CD14-positive monocyte (primary cell): ENCODE data around the gene SUSD1. TPM values are rescaled to one million over a fixed set of nuclear protein-coding genes. Genes with fewer than 3 reads are reported as not detected.

Experiments
- DNase-seq, 3 donors: peaks; one replicate each; pipeline ENCODE4 v3.0.0-alpha.2; 2011 to 2022
- H2AFZ ChIP-seq: 2 replicates; pipeline ENCODE4 v1.6.0; 2012; ENCODE audit warnings: mild to moderate bottlenecking, low read depth, low read length, inconsistent platforms; ENCODE audit not compliant: insufficient read depth, poor library complexity, severe bottlenecking
- H3K27ac ChIP-seq, 2 donors: 1 replicate in 1 of 2; 2 replicates in 1 of 2; pipeline ENCODE4 v1.5.1; 2012 to 2013; ENCODE audit warnings: low read length in 2 of 2, control low read depth in 1 of 2, inconsistent platforms in 1 of 2, low read depth in 1 of 2, mild to moderate bottlenecking in 1 of 2
- H3K27me3 ChIP-seq, 2 donors: one replicate each; pipeline versions ENCODE4 v1.6.0 to v1.6.1; 2011 to 2013; ENCODE audit warnings: low read length in 2 of 2; ENCODE audit not compliant: control insufficient read depth in 2 of 2, insufficient read depth in 2 of 2
- H3K36me3 ChIP-seq, 2 donors: replicated peaks in 1 of 2; 1 replicate in 1 of 2; 2 replicates in 1 of 2; pipeline versions ENCODE4 v1.5.1 to v1.6.1; 2012 to 2013; ENCODE audit warnings: low read length in 2 of 2, control low read depth in 1 of 2, inconsistent platforms in 1 of 2, mild to moderate bottlenecking in 1 of 2; ENCODE audit not compliant: insufficient read depth in 2 of 2, control insufficient read depth in 1 of 2
- H3K4me1 ChIP-seq, 2 donors: 1 replicate in 1 of 2; 2 replicates in 1 of 2; pipeline versions ENCODE4 v1.5.1 to v1.6.1; 2012 to 2013; ENCODE audit warnings: low read length in 2 of 2, control low read depth in 1 of 2, inconsistent platforms in 1 of 2, mild to moderate bottlenecking in 1 of 2, moderate library complexity in 1 of 2; ENCODE audit not compliant: insufficient read depth in 2 of 2, control insufficient read depth in 1 of 2
- H3K4me2 ChIP-seq: replicated peaks from 2 replicates; pipeline ENCODE3; 2012; ENCODE audit warnings: low read length, moderate library complexity, mild to moderate bottlenecking; ENCODE audit not compliant: poor library complexity, severe bottlenecking; ENCODE audit errors: extremely low read depth
- H3K4me3 ChIP-seq, 3 experiments: fragments of 200-600 bp in 1 of 3; sonication (generic) in 1 of 3; replicated peaks in 1 of 3; 1 replicate in 2 of 3; 2 replicates in 1 of 3; pipeline ENCODE4 v1.5.1; 2011 to 2013; ENCODE audit warnings: low read length in 3 of 3, mild to moderate bottlenecking in 3 of 3, control low read depth in 2 of 3, low read depth in 2 of 3, inconsistent platforms in 1 of 3, moderate library complexity in 1 of 3
- H3K79me2 ChIP-seq: 2 replicates; pipeline ENCODE4 v1.6.0; 2012; ENCODE audit warnings: mild to moderate bottlenecking, control low read depth, inconsistent platforms, low read length, moderate library complexity; ENCODE audit not compliant: insufficient read depth
- H3K9ac ChIP-seq: 2 replicates; pipeline ENCODE4 v1.6.0; 2017; ENCODE audit warnings: low read length, mild to moderate bottlenecking; ENCODE audit not compliant: insufficient read depth, poor library complexity, severe bottlenecking
- H3K9me3 ChIP-seq, 2 donors: replicated peaks in 1 of 2; 1 replicate in 1 of 2; 2 replicates in 1 of 2; pipeline versions ENCODE4 v1.5.1 to v1.6.1; 2012 to 2013; ENCODE audit warnings: low read length in 2 of 2, control low read depth in 1 of 2; ENCODE audit not compliant: control insufficient read depth in 1 of 2, insufficient read depth in 1 of 2
- H4K20me1 ChIP-seq: 2 replicates; pipeline ENCODE4 v1.6.0; 2012; ENCODE audit warnings: mild to moderate bottlenecking, low read length, control low read depth, moderate library complexity; ENCODE audit not compliant: insufficient read depth
- H3K27ac Mint-ChIP-seq, 7 donors: one replicate each; pipeline ENCODE4 v1.8.0; 2020; ENCODE audit warnings: mild to moderate bottlenecking in 7 of 7, mixed read lengths in 7 of 7, moderate library complexity in 6 of 7, inconsistent platforms in 2 of 7
- H3K27me3 Mint-ChIP-seq, 3 donors: one replicate each; pipeline ENCODE4 v1.8.0; 2021 to 2022; ENCODE audit warnings: low read depth in 3 of 3, mild to moderate bottlenecking in 3 of 3, mixed read lengths in 3 of 3, moderate library complexity in 3 of 3, inconsistent platforms in 1 of 3
- H3K36me3 Mint-ChIP-seq, 2 donors: one replicate each; pipeline ENCODE4 v1.8.0; 2020; ENCODE audit warnings: mixed read lengths in 2 of 2, inconsistent platforms in 1 of 2, mild to moderate bottlenecking in 1 of 2
- H3K4me1 Mint-ChIP-seq: one replicate; pipeline ENCODE4 v1.8.0; 2020; ENCODE audit warnings: mild to moderate bottlenecking, mixed read lengths
- H3K4me3 Mint-ChIP-seq, 2 donors: one replicate each; pipeline ENCODE4 v1.8.0; 2020; ENCODE audit warnings: mild to moderate bottlenecking in 2 of 2, mixed read lengths in 2 of 2, moderate library complexity in 1 of 2
- H3K9me3 Mint-ChIP-seq, 7 donors: one replicate each; pipeline ENCODE4 v1.8.0; 2020 to 2022; ENCODE audit warnings: mixed read lengths in 7 of 7, mild to moderate bottlenecking in 6 of 7, moderate library complexity in 6 of 7, inconsistent platforms in 2 of 7
- CTCF ChIP-seq: fragments of 200-600 bp; IDR thresholded peaks from one replicate; pipeline ENCODE4 v1.8.0; 2022; ENCODE audit warnings: antibody characterized with exemption, mild to moderate bottlenecking
- WGBS: methylation state at CpG from one replicate; pipeline ENCODE4 v1.1.5; 2013; ENCODE audit warnings: missing lambda C conversion rate; ENCODE audit not compliant: insufficient coverage; 5-methylcytosine and 5-hydroxymethylcytosine counted together
- intact Hi-C, 2 donors: fragments of 100-400 bp; cut with micrococcal nuclease; formaldehyde crosslinking; loops; one replicate each; pipeline versions ENCODE4 v1.15.0 to v1.15.1; 2023
- polyA plus RNA-seq, 3 donors: library from polyadenylated mRNA; depleted of rRNA in 1 of 3; unstranded in 2 of 3; stranded (reverse) in 1 of 3; fragments of 300-500 nt in 2 of 3; fragments of >200 nt in 1 of 3; fragmentation: Illumina TruSeq in 2 of 3; gene quantifications; 1 replicate in 2 of 3; 2 replicates in 1 of 3; pipeline ENCODE4 v1.2.3, GENCODE V29; 2012 to 2021

SUSD1 gene
- polyA plus RNA-seq, 3 donors = 29.1 to 42.3 (median 30.9) TPM

- peaks cover 59 to 85% of the 10 kb centered on the region in 2 donors for H3K36me3 Mint-ChIP-seq
- Histone ChIP-seq H4K20me1 (peaks cover 11% of the 10 kb centered on the region), H3K9me3 (no peaks in the 10 kb centered on the region), H2AFZ (no peak overlapping the region), H3K9ac (no peak overlapping the region), H3K4me1 (peaks cover 16 to 18% of the 10 kb centered on the region in 2 donors), H3K4me3 (no peak overlapping the region), H3K36me3 (peaks cover 32 to 57% of the 10 kb centered on the region in 2 donors), H3K79me2 (peaks cover 3% of the 10 kb centered on the region), H3K27ac (no peak overlapping the region), H3K4me2 (no peak overlapping the region), H3K27me3 (no peaks in the 10 kb centered on the region)
- H3K4me3 Mint-ChIP-seq = no peak overlapping the region
- H3K9me3 Mint-ChIP-seq = no peaks in the 10 kb centered on the region
- H3K27me3 Mint-ChIP-seq = no peaks in the 10 kb centered on the region
- intact Hi-C loops = loop anchor here (5.0 to 10.0 kb wide), 2 partner anchors 311 to 478 kb away; partner anchors contain the start of gene PTGR1 (in 1 of the 2)
- DNase-seq = no peak
- no peak for TF ChIP-seq CTCF
- WGBS = 96% methylated on average over 5 of the region's 9 CpGs
- H3K4me1 Mint-ChIP-seq = peaks cover 35% of the 10 kb centered on the region
- peak overlapping the region in 5 of 7 donors; percentile 2 to 85 (median 74) for H3K27ac Mint-ChIP-seq
These were observed 102.1 kb downstream of the SUSD1 start for GRCh38 chr9:112072721-112073638.

- intact Hi-C loops = loop anchor here (5.0 to 10.0 kb wide), 3 partner anchors 175 to 475 kb away; partner anchors contain the start of genes PTGR1 (in 1 of the 2) and UGCG (in 1 of the 2)
- H3K9me3 ChIP-seq = no peaks in the 10 kb centered on the region
- peaks cover 31 to 66% of the 10 kb centered on the region in 2 donors for H3K36me3 ChIP-seq
- H3K4me2 ChIP-seq = no peak overlapping the region
- WGBS = 77% methylated on average over 5 of the region's 15 CpGs
- Mint-ChIP-seq H3K4me3 (no peak overlapping the region), H3K27ac (peak overlapping the region; percentile 89 to 96 (median 92)), H3K36me3 (peaks cover 64 to 87% of the 10 kb centered on the region in 2 donors), H3K27me3 (peaks cover 0 to 2% (median 1%) of the 10 kb centered on the region in 3 donors), H3K9me3 (no peaks in the 10 kb centered on the region), H3K4me1 (peaks cover 34% of the 10 kb centered on the region)
- no peak overlapping the region for H3K9ac ChIP-seq
- DNase-seq = peak; percentile 73 to 93 (median 90)
- peaks cover 3% of the 10 kb centered on the region for H3K79me2 ChIP-seq
- H3K4me1 ChIP-seq = peaks cover 17 to 24% of the 10 kb centered on the region in 2 donors
- peak overlapping the region; percentile 79 to 81 for H3K27ac ChIP-seq
- no peak for TF ChIP-seq CTCF
- H3K4me3 ChIP-seq = no peak overlapping the region
- H2AFZ ChIP-seq = no peak overlapping the region
- peaks cover 4% of the 10 kb centered on the region for H4K20me1 ChIP-seq
- no peaks in the 10 kb centered on the region for H3K27me3 ChIP-seq
These were observed 105.6 kb downstream of the SUSD1 start for GRCh38 chr9:112069318-112070169.
